Sigmoid colon (tissue), 7 donors: ENCODE data around the gene INSIG2. TPM values are rescaled to one million over a fixed set of nuclear protein-coding genes. Genes with fewer than 3 reads are reported as not detected.

Experiments used
- DNase-seq: peaks from one replicate; pipeline ENCODE4 v3.0.0-alpha.2; 2019
- H3K27ac ChIP-seq, 4 donors: fragments of 200-600 bp; sonication (generic); one replicate each; pipeline ENCODE4 v1.5.1; 2016 to 2019; ENCODE audit warnings: mild to moderate bottlenecking in 1 of 4
- H3K27me3 ChIP-seq, 3 donors: fragments of 200-600 bp; sonication (generic); one replicate each; pipeline ENCODE4 v1.5.1; 2019; ENCODE audit warnings: mild to moderate bottlenecking in 1 of 3
- H3K36me3 ChIP-seq, 4 donors: fragments of 200-600 bp; sonication (generic); one replicate each; pipeline ENCODE4 v1.5.1; 2016 to 2019
- H3K4me1 ChIP-seq, 4 donors: fragments of 200-600 bp; sonication (generic); one replicate each; pipeline ENCODE4 v1.5.1; 2017 to 2019
- H3K4me3 ChIP-seq, 4 donors: fragments of 200-600 bp; sonication (generic); one replicate each; pipeline ENCODE4 v1.5.1; 2017 to 2019; ENCODE audit warnings: mild to moderate bottlenecking in 2 of 4, moderate library complexity in 1 of 4
- H3K9me3 ChIP-seq, 4 donors: fragments of 200-600 bp in 3 of 4; sonication (generic) in 3 of 4; one replicate each; pipeline versions ENCODE4 v1.5.1 to v1.6.1; 2013 to 2019
- CTCF ChIP-seq, 4 experiments: fragments of 450-650 bp in 3 of 4; fragments of 200-600 bp in 1 of 4; IDR thresholded peaks; one replicate each; pipeline ENCODE4 v1.5.1; 2016 to 2019; ENCODE audit warnings: antibody characterized with exemption in 4 of 4, mild to moderate bottlenecking in 3 of 4, moderate library complexity in 2 of 4
- EP300 ChIP-seq, 4 donors: sonication (generic); formaldehyde crosslinking; IDR thresholded peaks; one replicate each; pipeline ENCODE4 v1.6.1; 2017; ENCODE audit warnings: antibody characterized with exemption in 4 of 4
- POLR2A ChIP-seq, 2 donors: fragments of 450-650 bp; IDR thresholded peaks; one replicate each; pipeline ENCODE4 v1.6.1; 2016; ENCODE audit warnings: antibody characterized with exemption in 2 of 2, mild to moderate bottlenecking in 2 of 2, moderate library complexity in 2 of 2
- POLR2AphosphoS5 ChIP-seq, 4 donors: sonication (generic); formaldehyde crosslinking; IDR thresholded peaks; one replicate each; pipeline ENCODE4 v1.6.1; 2017; ENCODE audit warnings: antibody characterized with exemption in 4 of 4
- WGBS, 2 donors: extraction: QIAGEN DNeasy Blood & Tissue Kit; methylation state at CpG; one replicate each; pipeline ENCODE4 v1.1.7; 2013; 5-methylcytosine and 5-hydroxymethylcytosine counted together
- intact Hi-C: fragments of 100-400 bp; cut with DNase I; formaldehyde crosslinking; loops from one replicate; pipeline ENCODE4 v1.15.1; 2023
- polyA plus RNA-seq, 3 donors: library from polyadenylated mRNA; stranded (reverse); fragments of 200-250 nt; gene quantifications; one replicate each; pipeline ENCODE4 v1.2.3, GENCODE V29; 2013
- total RNA-seq, 4 donors: library from RNA; depleted of rRNA; stranded (reverse); fragments of >200 nt; gene quantifications; one replicate each; pipeline ENCODE4 v1.1.0, GENCODE V29; 2016
- donor health status: healthy with polysubstance abuse.
- donor health status: Bipolar disorder and iron deficiency.
- donor health status: healthy.

Gene INSIG2
- total and polyA plus RNA-seq, 7 donors, result 7.2 to 20.7 (median 15.2) TPM

- Histone ChIP-seq H3K9me3 (no peaks in the 10 kb centered on the region), H3K36me3 (no peaks in the 10 kb centered on the region), H3K27ac (no peak overlapping the region), H3K27me3 (no peaks in the 10 kb centered on the region), H3K4me1 (peaks cover 0 to 18% (median 14%) of the 10 kb centered on the region in 4 donors), H3K4me3 (no peak overlapping the region)
- intact Hi-C loops, result no loop called here
- DNase-seq, result no peak
- TF ChIP-seq EP300 (IDR thresholded peaks at IDR 0.05) (no peak), POLR2AphosphoS5 (IDR thresholded peaks at IDR 0.05) (no peak), CTCF (IDR thresholded peaks at IDR 0.05) (no peak), POLR2A (IDR thresholded peaks at IDR 0.05) (no peak)
- WGBS, 2 donors, result 73 to 83% methylated on average over 5 of the region's 5 CpGs
These were observed 39.0 kb downstream of the INSIG2 start for GRCh38 chr2:118127250-118127649.

GRCh38 chr2:118128826-118129225 is 40.6 kb downstream of the INSIG2 start:
- Histone ChIP-seq H3K4me3 (no peak overlapping the region), H3K27ac (no peak overlapping the region), H3K36me3 (no peaks in the 10 kb centered on the region), H3K4me1 (peaks cover 0 to 9% (median 8%) of the 10 kb centered on the region in 4 donors), H3K27me3 (no peaks in the 10 kb centered on the region), H3K9me3 (no peaks in the 10 kb centered on the region)
- TF ChIP-seq POLR2A (IDR thresholded peaks at IDR 0.05) (no peak), CTCF (IDR thresholded peaks at IDR 0.05) (no peak), POLR2AphosphoS5 (IDR thresholded peaks at IDR 0.05) (no peak), EP300 (IDR thresholded peaks at IDR 0.05) (no peak)
- 87 to 88% methylated on average over 3 of the region's 3 CpGs for WGBS, 2 donors
- intact Hi-C loops, result no loop called here
- DNase-seq, result no peak

- Histone ChIP-seq H3K4me1 (no peaks in the 10 kb centered on the region), H3K36me3 (no peaks in the 10 kb centered on the region), H3K4me3 (no peak overlapping the region), H3K27me3 (no peaks in the 10 kb centered on the region), H3K9me3 (no peaks in the 10 kb centered on the region), H3K27ac (no peak overlapping the region)
- no peak for TF ChIP-seq EP300 (IDR thresholded peaks at IDR 0.05)
- no peak for TF ChIP-seq CTCF (IDR thresholded peaks at IDR 0.05)
- TF ChIP-seq POLR2A (IDR thresholded peaks at IDR 0.05), result no peak
- TF ChIP-seq POLR2AphosphoS5 (IDR thresholded peaks at IDR 0.05), result no peak
- WGBS, 2 donors, result 93% methylated on average over 7 of the region's 7 CpGs
- intact Hi-C loops, result no loop called here
- DNase-seq, result no peak
These were observed 42.1 kb downstream of the INSIG2 start for GRCh38 chr2:118130385-118130784.

- DNase-seq, result no peak
- Histone ChIP-seq H3K9me3 (no peaks in the 10 kb centered on the region), H3K27ac (no peak overlapping the region), H3K4me1 (no peaks in the 10 kb centered on the region), H3K36me3 (no peaks in the 10 kb centered on the region), H3K4me3 (no peak overlapping the region), H3K27me3 (no peaks in the 10 kb centered on the region)
- intact Hi-C loops, result no loop called here
- 79 to 82% methylated on average over 4 of the region's 4 CpGs for WGBS, 2 donors
- no peak for TF ChIP-seq POLR2AphosphoS5 (IDR thresholded peaks at IDR 0.05)
- TF ChIP-seq POLR2A (IDR thresholded peaks at IDR 0.05), result no peak
These were observed 43.5 kb downstream of the INSIG2 start for GRCh38 chr2:118131771-118132170.

- H3K27me3 ChIP-seq, result no peaks in the 10 kb centered on the region
- no peak for DNase-seq
- H3K4me1 ChIP-seq, result no peaks in the 10 kb centered on the region
- no peak for TF ChIP-seq CTCF (IDR thresholded peaks at IDR 0.05)
- TF ChIP-seq POLR2AphosphoS5 (IDR thresholded peaks at IDR 0.05), result no peak
- TF ChIP-seq POLR2A (IDR thresholded peaks at IDR 0.05), result no peak
- no peak for TF ChIP-seq EP300 (IDR thresholded peaks at IDR 0.05)
- H3K4me3 ChIP-seq, result no peak overlapping the region
- H3K9me3 ChIP-seq, result no peaks in the 10 kb centered on the region
- intact Hi-C loops, result no loop called here
- no peaks in the 10 kb centered on the region for H3K36me3 ChIP-seq
- 81 to 82% methylated on average over 2 of the region's 2 CpGs for WGBS, 2 donors
- H3K27ac ChIP-seq, result no peak overlapping the region
These were observed 45.6 kb downstream of the INSIG2 start for GRCh38 chr2:118133916-118134315.
